Sigmoid colon (tissue), 7 donors: ENCODE results near the gene CCDC195. TPM values are rescaled to one million over a fixed set of nuclear protein-coding genes. Genes with fewer than 3 reads are reported as not detected.
A peak's percentile ranks its signal among the peaks of the same experiment; 100 is the strongest.

Experiments
- DNase-seq: peaks from one replicate; pipeline ENCODE4 v3.0.0-alpha.2; 2019
- H3K27ac ChIP-seq, 4 donors: fragments of 200-600 bp; sonication (generic); one replicate each; pipeline ENCODE4 v1.5.1; 2016 to 2019; ENCODE audit warnings: mild to moderate bottlenecking in 1 of 4
- H3K27me3 ChIP-seq, 3 donors: fragments of 200-600 bp; sonication (generic); one replicate each; pipeline ENCODE4 v1.5.1; 2019; ENCODE audit warnings: mild to moderate bottlenecking in 1 of 3
- H3K36me3 ChIP-seq, 4 donors: fragments of 200-600 bp; sonication (generic); one replicate each; pipeline ENCODE4 v1.5.1; 2016 to 2019
- H3K4me1 ChIP-seq, 4 donors: fragments of 200-600 bp; sonication (generic); one replicate each; pipeline ENCODE4 v1.5.1; 2017 to 2019
- H3K4me3 ChIP-seq, 4 donors: fragments of 200-600 bp; sonication (generic); one replicate each; pipeline ENCODE4 v1.5.1; 2017 to 2019; ENCODE audit warnings: mild to moderate bottlenecking in 2 of 4, moderate library complexity in 1 of 4
- H3K9me3 ChIP-seq, 4 donors: fragments of 200-600 bp in 3 of 4; sonication (generic) in 3 of 4; one replicate each; pipeline versions ENCODE4 v1.5.1 to v1.6.1; 2013 to 2019
- CTCF ChIP-seq, 4 experiments: fragments of 450-650 bp in 3 of 4; fragments of 200-600 bp in 1 of 4; IDR thresholded peaks; one replicate each; pipeline ENCODE4 v1.5.1; 2016 to 2019; ENCODE audit warnings: antibody characterized with exemption in 4 of 4, mild to moderate bottlenecking in 3 of 4, moderate library complexity in 2 of 4
- EP300 ChIP-seq, 4 donors: sonication (generic); formaldehyde crosslinking; IDR thresholded peaks; one replicate each; pipeline ENCODE4 v1.6.1; 2017; ENCODE audit warnings: antibody characterized with exemption in 4 of 4
- POLR2A ChIP-seq, 2 donors: fragments of 450-650 bp; IDR thresholded peaks; one replicate each; pipeline ENCODE4 v1.6.1; 2016; ENCODE audit warnings: antibody characterized with exemption in 2 of 2, mild to moderate bottlenecking in 2 of 2, moderate library complexity in 2 of 2
- POLR2AphosphoS5 ChIP-seq, 4 donors: sonication (generic); formaldehyde crosslinking; IDR thresholded peaks; one replicate each; pipeline ENCODE4 v1.6.1; 2017; ENCODE audit warnings: antibody characterized with exemption in 4 of 4
- WGBS, 2 donors: extraction: QIAGEN DNeasy Blood & Tissue Kit; methylation state at CpG; one replicate each; pipeline ENCODE4 v1.1.7; 2013; 5-methylcytosine and 5-hydroxymethylcytosine counted together
- intact Hi-C: fragments of 100-400 bp; cut with DNase I; formaldehyde crosslinking; loops from one replicate; pipeline ENCODE4 v1.15.1; 2023
- polyA plus RNA-seq, 3 donors: library from polyadenylated mRNA; stranded (reverse); fragments of 200-250 nt; gene quantifications; one replicate each; pipeline ENCODE4 v1.2.3, GENCODE V29; 2013
- total RNA-seq, 4 donors: library from RNA; depleted of rRNA; stranded (reverse); fragments of >200 nt; gene quantifications; one replicate each; pipeline ENCODE4 v1.1.0, GENCODE V29; 2016
- donor health status: healthy with polysubstance abuse.
- donor health status: Bipolar disorder and iron deficiency.
- donor health status: healthy.

CCDC195 gene
- total and polyA plus RNA-seq, 7 donors = not detected

DNA sequence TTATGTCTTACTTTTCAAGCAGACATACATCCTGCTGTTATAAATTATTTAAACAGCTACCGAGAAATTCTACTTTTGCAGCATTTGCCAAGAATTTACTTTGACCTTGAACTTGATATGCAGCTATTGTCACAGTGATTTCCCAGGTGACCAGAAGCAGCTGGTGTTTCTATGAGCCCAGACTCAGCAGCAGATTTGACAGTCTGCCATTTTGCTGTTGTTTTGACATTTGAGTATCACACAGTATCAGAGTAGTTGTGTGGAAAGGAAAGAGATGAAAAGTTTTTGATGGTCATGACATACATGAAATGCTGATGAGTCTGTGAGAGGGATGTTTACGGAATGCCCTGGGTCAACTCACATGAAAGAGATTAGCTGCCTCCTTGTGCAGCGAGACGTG, 6.6 kb upstream of the CCDC195 start:
- Histone ChIP-seq H3K36me3 (no peaks in the 10 kb centered on the region), H3K27me3 (no peaks in the 10 kb centered on the region), H3K4me1 (no peaks in the 10 kb centered on the region), H3K4me3 (no peak overlapping the region), H3K9me3 (no peaks in the 10 kb centered on the region), H3K27ac (no peak overlapping the region)
- 87 to 90% methylated on average over 4 of the region's 4 CpGs for WGBS, 2 donors
- no peak for TF ChIP-seq EP300 (IDR thresholded peaks at IDR 0.05)
- TF ChIP-seq POLR2A (IDR thresholded peaks at IDR 0.05) = no peak
- no peak for TF ChIP-seq CTCF (IDR thresholded peaks at IDR 0.05)
- no peak for TF ChIP-seq POLR2AphosphoS5 (IDR thresholded peaks at IDR 0.05)
- intact Hi-C loops = no loop called here
- DNase-seq = no peak

- no peak overlapping the region for H3K27ac ChIP-seq
- H3K4me1 ChIP-seq = no peaks in the 10 kb centered on the region
- TF ChIP-seq EP300 (IDR thresholded peaks at IDR 0.05) = no peak
- no peak for TF ChIP-seq POLR2AphosphoS5 (IDR thresholded peaks at IDR 0.05)
- no peak for TF ChIP-seq POLR2A (IDR thresholded peaks at IDR 0.05)
- no peak for TF ChIP-seq CTCF (IDR thresholded peaks at IDR 0.05)
- no peaks in the 10 kb centered on the region for H3K36me3 ChIP-seq
- DNase-seq = no peak
- H3K4me3 ChIP-seq = no peak overlapping the region
- H3K9me3 ChIP-seq = no peaks in the 10 kb centered on the region
- WGBS, 2 donors = 93 to 94% methylated on average over 3 of the region's 3 CpGs
- H3K27me3 ChIP-seq = no peaks in the 10 kb centered on the region
- intact Hi-C loops = no loop called here
Observed at GRCh38 chr2:224722250-224722649, 6.1 kb upstream of the CCDC195 start.

GRCh38 chr2:224716921-224717320, 756 bp upstream of the CCDC195 start:
- no peaks in the 10 kb centered on the region for H3K27me3 ChIP-seq
- H3K36me3 ChIP-seq = no peaks in the 10 kb centered on the region
- no peak overlapping the region for H3K4me3 ChIP-seq
- peaks cover 0 to 5% (median 0%) of the 10 kb centered on the region in 4 donors for H3K4me1 ChIP-seq
- intact Hi-C loops = no loop called here
- DNase-seq = no peak
- H3K9me3 ChIP-seq = no peaks in the 10 kb centered on the region
- H3K27ac ChIP-seq = no peak overlapping the region
- 51 to 79% methylated on average over 2 of the region's 2 CpGs for WGBS, 2 donors
- TF ChIP-seq CTCF (IDR thresholded peaks at IDR 0.05) (no peak), POLR2A (IDR thresholded peaks at IDR 0.05) (no peak), POLR2AphosphoS5 (IDR thresholded peaks at IDR 0.05) (no peak), EP300 (IDR thresholded peaks at IDR 0.05) (no peak)

GRCh38 chr2:224711859-224712665, 4.1 kb downstream of the CCDC195 start:
- Histone ChIP-seq H3K4me3 (no peak overlapping the region), H3K27me3 (no peaks in the 10 kb centered on the region), H3K27ac (peak overlapping the region in 1 of 4 donors; percentile 14), H3K4me1 (peaks cover 0 to 5% (median 0%) of the 10 kb centered on the region in 4 donors), H3K9me3 (no peaks in the 10 kb centered on the region), H3K36me3 (no peaks in the 10 kb centered on the region)
- TF ChIP-seq EP300 (IDR thresholded peaks at IDR 0.05) (no peak), CTCF (IDR thresholded peaks at IDR 0.05) (no peak), POLR2A (IDR thresholded peaks at IDR 0.05) (no peak), POLR2AphosphoS5 (IDR thresholded peaks at IDR 0.05) (no peak)
- 35 to 48% methylated on average over 10 of the region's 10 CpGs for whole genome bisulfite sequencing, 2 donors
- no peak for DNase-seq
- intact Hi-C loops = no loop called here
